Myocyte (in vitro differentiated cells): ENCODE data around the gene OGFOD1. TPM values are rescaled to one million over a fixed set of nuclear protein-coding genes. Genes with fewer than 3 reads are reported as not detected.

ENCODE experiments used
- DNase-seq: peaks from one replicate; pipeline ENCODE4 v3.0.0-alpha.2; 2012; ENCODE audit warnings: low read depth
- polyA plus RNA-seq: library from polyadenylated mRNA; unstranded; fragments of >200 nt; gene quantifications from one replicate; pipeline ENCODE4 v1.2.1, GENCODE V29; 2012; ENCODE audit warnings: missing spikeins
- total RNA-seq: library from RNA; depleted of rRNA; stranded (reverse); fragments of >200 nt; gene quantifications from 2 replicates; pipeline ENCODE4 v1.2.3, GENCODE V29; 2014

Gene OGFOD1
- 68.9 and 79.0 TPM in 2 replicates for total RNA-seq
- 42.7 TPM for polyA plus RNA-seq

- peak; percentile 99 for DNase-seq
Observed at GRCh38 chr16:56450986-56451752, at the start of gene OGFOD1, which contains the start of gene NUDT21. OGFOD1 (plus strand) TSS chr16:56451554; CDS start chr16:56451613, 59 bp downstream. NUDT21 (minus strand) TSS chr16:56451332; CDS start chr16:56451202, 130 bp downstream.

GRCh38 chr16:56405977-56406672 is 45.2 kb upstream of the OGFOD1 start:
- no peak for DNase-seq

GRCh38 chr16:56408379-56409098 is 42.8 kb upstream of the OGFOD1 start:
- no peak for DNase-seq

- no peak for DNase-seq
Observed at GRCh38 chr16:56409195-56409594, 42.2 kb upstream of the OGFOD1 start.

GRCh38 chr16:56411123-56411522 is 40.2 kb upstream of the OGFOD1 start:
- DNase-seq: no peak

- DNase-seq: no peak
Observed at GRCh38 chr16:56411624-56412023, 39.7 kb upstream of the OGFOD1 start.

- no peak for DNase-seq
Observed at GRCh38 chr16:56413381-56413780, 38.0 kb upstream of the OGFOD1 start.

- DNase-seq: no peak
Observed at GRCh38 chr16:56414366-56414765, 37.0 kb upstream of the OGFOD1 start.

- no peak for DNase-seq
Observed at GRCh38 chr16:56415875-56416274, 35.5 kb upstream of the OGFOD1 start.

- no peak for DNase-seq
Observed at GRCh38 chr16:56417138-56417537, 34.2 kb upstream of the OGFOD1 start.

GRCh38 chr16:56419740-56420548 is 31.4 kb upstream of the OGFOD1 start:
- no peak for DNase-seq

- DNase-seq: no peak
Observed at GRCh38 chr16:56420613-56421012, 30.7 kb upstream of the OGFOD1 start.

- no peak for DNase-seq
Observed at GRCh38 chr16:56421313-56421712, 30.0 kb upstream of the OGFOD1 start.

GRCh38 chr16:56421976-56422669 is 29.2 kb upstream of the OGFOD1 start:
- DNase-seq: no peak

GRCh38 chr16:56422896-56423441 is 28.4 kb upstream of the OGFOD1 start:
- no peak for DNase-seq

GRCh38 chr16:56423584-56424403 is 27.6 kb upstream of the OGFOD1 start:
- no peak for DNase-seq

GRCh38 chr16:56424404-56424764 is 27.0 kb upstream of the OGFOD1 start:
- DNase-seq: no peak

- DNase-seq: peak; percentile 25
Observed at GRCh38 chr16:56424791-56425438, 26.4 kb upstream of the OGFOD1 start.

- DNase-seq: peak; percentile 86
Observed at GRCh38 chr16:56425439-56425832, 25.9 kb upstream of the OGFOD1 start, which contains the start of gene AMFR. AMFR (minus strand) TSS chr16:56425545; CDS start chr16:56425327, 218 bp downstream.
